WTC11 (cell line): ENCODE measurements around the gene PTTG1IP2. TPM values are rescaled to one million over a fixed set of nuclear protein-coding genes. Genes with fewer than 3 reads are reported as not detected.
"Not testable (repeated sequence)": the region's sequence is repeated elsewhere in the genome, so short reads cannot be mapped to it uniquely, and the experiment has no call there.

Experiments used
- ATAC-seq: fragments of 200-7000 bp; cut with Tn5 transposase; 2 replicates; pipeline ENCODE4 v1.10.0; 2021; ENCODE audit warnings: mild to moderate bottlenecking, moderate library complexity
- CTCF ChIA-PET: fragments of 300-600 bp; sonication (Branson Sonifier 250); formaldehyde crosslinking; loops from one replicate; lab custom pipeline; 2021; ENCODE audit warnings: antibody characterized with exemption; lab: Charles Lee
- POLR2A ChIA-PET: fragments of 350-600 bp; sonication (Branson Sonifier 250); formaldehyde crosslinking; loops from one replicate; lab custom pipeline; 2021; ENCODE audit warnings: antibody characterized with exemption; lab: Charles Lee
- DNase-seq: peaks from one replicate; pipeline ENCODE4 v3.0.0; 2021; ENCODE audit warnings: low spot score
- H3K27ac Mint-ChIP-seq: 2 replicates; pipeline ENCODE4 v1.8.0; 2021; ENCODE audit warnings: mixed read lengths
- H3K27me3 Mint-ChIP-seq: 2 replicates; pipeline ENCODE4 v1.8.0; 2021; ENCODE audit warnings: low read depth, mild to moderate bottlenecking, moderate library complexity, mixed read lengths
- H3K36me3 Mint-ChIP-seq: 2 replicates; pipeline ENCODE4 v1.8.0; 2021; ENCODE audit warnings: mixed read lengths
- H3K4me1 Mint-ChIP-seq: 2 replicates; pipeline ENCODE4 v1.8.0; 2022; ENCODE audit warnings: mixed read lengths
- H3K4me3 Mint-ChIP-seq: 2 replicates; pipeline ENCODE4 v1.8.0; 2021; ENCODE audit warnings: mild to moderate bottlenecking, moderate library complexity, mixed read lengths
- H3K9me3 Mint-ChIP-seq: 2 replicates; pipeline ENCODE4 v1.8.0; 2021; ENCODE audit warnings: mixed read lengths
- AFF4 ChIP-seq: sonication (generic); formaldehyde crosslinking; IDR thresholded peaks from 2 replicates; pipeline ENCODE4 v1.8.1; 2023; ENCODE audit warnings: mild to moderate bottlenecking, missing genetic modification reagents, borderline replicate concordance
- ELF4 ChIP-seq: sonication (generic); formaldehyde crosslinking; IDR thresholded peaks from 2 replicates; pipeline ENCODE4 v1.8.1; 2022; ENCODE audit warnings: low read depth, mild to moderate bottlenecking, moderate library complexity, missing genetic modification reagents
- ESRRA ChIP-seq: sonication (generic); formaldehyde crosslinking; IDR thresholded peaks from 2 replicates; pipeline ENCODE4 v1.8.1; 2022; ENCODE audit warnings: mild to moderate bottlenecking, missing genetic modification reagents, borderline replicate concordance
- MLX ChIP-seq: sonication (generic); formaldehyde crosslinking; IDR thresholded peaks from 2 replicates; pipeline ENCODE4 v1.8.1; 2023; ENCODE audit warnings: mild to moderate bottlenecking, missing genetic modification reagents, moderate library complexity
- NFATC4 ChIP-seq: fragments of 250-450 bp; sonication (Bioruptor Pico); IDR thresholded peaks from 2 replicates; pipeline ENCODE4 v1.9.0; 2021; ENCODE audit warnings: mild to moderate bottlenecking
- NFE2L1 ChIP-seq: sonication (generic); formaldehyde crosslinking; IDR thresholded peaks from 2 replicates; pipeline ENCODE4 v1.8.1; 2023; ENCODE audit warnings: missing genetic modification reagents
- NR2C2 ChIP-seq: sonication (generic); formaldehyde crosslinking; IDR thresholded peaks from 2 replicates; pipeline ENCODE4 v1.8.0; 2022; ENCODE audit warnings: mild to moderate bottlenecking, missing genetic modification reagents
- SMAD3 ChIP-seq: sonication (generic); formaldehyde crosslinking; IDR thresholded peaks from 2 replicates; pipeline ENCODE4 v1.8.0; 2022; ENCODE audit warnings: missing genetic modification reagents, mild to moderate bottlenecking, borderline replicate concordance
- SMAD4 ChIP-seq: sonication (generic); formaldehyde crosslinking; IDR thresholded peaks from 2 replicates; pipeline ENCODE4 v1.8.0; 2022; ENCODE audit warnings: mild to moderate bottlenecking, missing genetic modification reagents
- TCF7 ChIP-seq: sonication (generic); formaldehyde crosslinking; IDR thresholded peaks from 2 replicates; pipeline ENCODE4 v1.8.0; 2022; ENCODE audit warnings: mild to moderate bottlenecking, low read depth, missing genetic modification reagents, moderate library complexity
- ZNF138 ChIP-seq: sonication (generic); formaldehyde crosslinking; conservative IDR thresholded peaks from 2 replicates; pipeline ENCODE4 v1.8.1; 2022; ENCODE audit warnings: mild to moderate bottlenecking, moderate library complexity, missing genetic modification reagents
- ZNF396 ChIP-seq: fragments of 250-450 bp; sonication (Bioruptor Pico); IDR thresholded peaks from 2 replicates; pipeline ENCODE4 v1.8.0; 2021; ENCODE audit warnings: mild to moderate bottlenecking, moderate library complexity, borderline replicate concordance
- ZNF423 ChIP-seq: fragments of 250-450 bp; sonication (Bioruptor Pico); IDR thresholded peaks from 2 replicates; pipeline ENCODE4 v2.1.2; 2022; ENCODE audit warnings: mild to moderate bottlenecking, moderate library complexity
- total RNA-seq: library from RNA; stranded (reverse); gene quantifications from 3 replicates; pipeline ENCODE4 v1.2.3, GENCODE V29; 2021
- TF ChIP-seq, protein P1 (sequence below): sonication (generic); formaldehyde crosslinking; IDR thresholded peaks from 2 replicates; pipeline ENCODE4 v1.8.1; 2022; ENCODE audit warnings: low read depth, missing genetic modification reagents, borderline replicate concordance
- TF ChIP-seq, protein P2 (sequence below): sonication (generic); formaldehyde crosslinking; IDR thresholded peaks from 2 replicates; pipeline ENCODE4 v1.8.1; 2022; ENCODE audit warnings: mild to moderate bottlenecking, moderate library complexity, missing genetic modification reagents
- TF ChIP-seq, protein P3 (sequence below): sonication (generic); formaldehyde crosslinking; IDR thresholded peaks from 2 replicates; pipeline ENCODE4 v1.8.1; 2023; ENCODE audit warnings: mild to moderate bottlenecking, missing genetic modification reagents
- TF ChIP-seq, protein P4 (sequence below): sonication (generic); formaldehyde crosslinking; IDR thresholded peaks from 2 replicates; pipeline ENCODE4 v1.8.0; 2022; ENCODE audit warnings: mild to moderate bottlenecking, missing genetic modification reagents

Gene PTTG1IP2
- total RNA-seq, 1 experiment from 2014 or later, result not detected

DNA sequence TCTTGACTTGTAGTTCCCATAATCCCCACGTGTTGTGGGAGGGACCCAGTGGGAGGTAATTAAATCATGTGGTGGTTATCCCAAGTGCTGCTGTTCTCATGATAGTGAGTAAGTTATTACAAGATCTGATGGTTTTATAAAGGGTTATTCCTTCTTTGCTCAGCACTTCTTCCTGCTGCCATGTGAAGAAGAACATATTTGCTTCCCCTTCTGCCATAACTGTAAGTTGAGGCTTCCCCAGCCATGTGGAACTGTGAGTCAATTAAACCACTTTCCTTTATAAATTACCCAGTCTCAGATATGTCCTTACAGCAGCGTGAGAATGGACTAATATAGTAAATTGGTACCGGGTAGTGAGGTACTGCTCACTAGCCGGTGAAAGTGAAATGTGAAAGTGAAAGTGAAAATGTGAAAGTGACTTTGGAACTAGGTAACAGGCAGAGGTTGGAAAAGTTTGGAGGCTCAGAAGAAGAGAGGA, 6.2 kb upstream of the PTTG1IP2 start:
- CTCF ChIA-PET, H3K4me1 Mint-ChIP-seq, H3K4me3 Mint-ChIP-seq, ATAC-seq, DNase-seq, POLR2A ChIA-PET, H3K27me3 Mint-ChIP-seq, H3K27ac Mint-ChIP-seq: not testable (repeated sequence)
- Mint-ChIP-seq H3K9me3 (peaks cover 37% of the 10 kb centered on the region), H3K36me3 (peaks cover 31% of the 10 kb centered on the region)

GRCh38 chr7:90465816-90466215, 3.6 kb upstream of the PTTG1IP2 start:
- Mint-ChIP-seq H3K27me3 (0 out of 2 replicates have a peak, but pooled peaks cover 2% of the 10 kb centered on the region), H3K27ac (no peak overlapping the region), H3K4me3 (no peak overlapping the region), H3K4me1 (no peaks in the 10 kb centered on the region), H3K36me3 (peaks cover 31% of the 10 kb centered on the region), H3K9me3 (peaks cover 34% of the 10 kb centered on the region)
- ATAC-seq (no peak), DNase-seq (no peak)
- TF ChIP-seq NFE2L1, result no peak
- TF ChIP-seq SMAD4, result no peak
- no peak for TF ChIP-seq AFF4 (CRISPR knock-in tag)
- no peak for TF ChIP-seq ZNF138 (CRISPR knock-in tag)
- no peak for TF ChIP-seq MLX (CRISPR knock-in tag)
- no peak for TF ChIP-seq NFATC4 (CRISPR knock-in tag)
- no peak for TF ChIP-seq SMAD3
- TF ChIP-seq, protein P1, sequence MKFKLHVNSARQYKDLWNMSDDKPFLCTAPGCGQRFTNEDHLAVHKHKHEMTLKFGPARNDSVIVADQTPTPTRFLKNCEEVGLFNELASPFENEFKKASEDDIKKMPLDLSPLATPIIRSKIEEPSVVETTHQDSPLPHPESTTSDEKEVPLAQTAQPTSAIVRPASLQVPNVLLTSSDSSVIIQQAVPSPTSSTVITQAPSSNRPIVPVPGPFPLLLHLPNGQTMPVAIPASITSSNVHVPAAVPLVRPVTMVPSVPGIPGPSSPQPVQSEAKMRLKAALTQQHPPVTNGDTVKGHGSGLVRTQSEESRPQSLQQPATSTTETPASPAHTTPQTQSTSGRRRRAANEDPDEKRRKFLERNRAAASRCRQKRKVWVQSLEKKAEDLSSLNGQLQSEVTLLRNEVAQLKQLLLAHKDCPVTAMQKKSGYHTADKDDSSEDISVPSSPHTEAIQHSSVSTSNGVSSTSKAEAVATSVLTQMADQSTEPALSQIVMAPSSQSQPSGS (CRISPR knock-in tag), result no peak
- TF ChIP-seq ELF4 (CRISPR knock-in tag), result no peak
- no peak for TF ChIP-seq ZNF423
- TF ChIP-seq, protein P2, sequence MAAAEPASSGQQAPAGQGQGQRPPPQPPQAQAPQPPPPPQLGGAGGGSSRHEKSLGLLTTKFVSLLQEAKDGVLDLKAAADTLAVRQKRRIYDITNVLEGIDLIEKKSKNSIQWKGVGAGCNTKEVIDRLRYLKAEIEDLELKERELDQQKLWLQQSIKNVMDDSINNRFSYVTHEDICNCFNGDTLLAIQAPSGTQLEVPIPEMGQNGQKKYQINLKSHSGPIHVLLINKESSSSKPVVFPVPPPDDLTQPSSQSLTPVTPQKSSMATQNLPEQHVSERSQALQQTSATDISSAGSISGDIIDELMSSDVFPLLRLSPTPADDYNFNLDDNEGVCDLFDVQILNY (CRISPR knock-in tag), result no peak
- no peak for TF ChIP-seq ESRRA (CRISPR knock-in tag)
- TF ChIP-seq NR2C2 (CRISPR knock-in tag), result no peak
- TF ChIP-seq, protein P3, sequence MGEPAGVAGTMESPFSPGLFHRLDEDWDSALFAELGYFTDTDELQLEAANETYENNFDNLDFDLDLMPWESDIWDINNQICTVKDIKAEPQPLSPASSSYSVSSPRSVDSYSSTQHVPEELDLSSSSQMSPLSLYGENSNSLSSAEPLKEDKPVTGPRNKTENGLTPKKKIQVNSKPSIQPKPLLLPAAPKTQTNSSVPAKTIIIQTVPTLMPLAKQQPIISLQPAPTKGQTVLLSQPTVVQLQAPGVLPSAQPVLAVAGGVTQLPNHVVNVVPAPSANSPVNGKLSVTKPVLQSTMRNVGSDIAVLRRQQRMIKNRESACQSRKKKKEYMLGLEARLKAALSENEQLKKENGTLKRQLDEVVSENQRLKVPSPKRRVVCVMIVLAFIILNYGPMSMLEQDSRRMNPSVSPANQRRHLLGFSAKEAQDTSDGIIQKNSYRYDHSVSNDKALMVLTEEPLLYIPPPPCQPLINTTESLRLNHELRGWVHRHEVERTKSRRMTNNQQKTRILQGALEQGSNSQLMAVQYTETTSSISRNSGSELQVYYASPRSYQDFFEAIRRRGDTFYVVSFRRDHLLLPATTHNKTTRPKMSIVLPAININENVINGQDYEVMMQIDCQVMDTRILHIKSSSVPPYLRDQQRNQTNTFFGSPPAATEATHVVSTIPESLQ (CRISPR knock-in tag), result no peak
- TF ChIP-seq, protein P4, sequence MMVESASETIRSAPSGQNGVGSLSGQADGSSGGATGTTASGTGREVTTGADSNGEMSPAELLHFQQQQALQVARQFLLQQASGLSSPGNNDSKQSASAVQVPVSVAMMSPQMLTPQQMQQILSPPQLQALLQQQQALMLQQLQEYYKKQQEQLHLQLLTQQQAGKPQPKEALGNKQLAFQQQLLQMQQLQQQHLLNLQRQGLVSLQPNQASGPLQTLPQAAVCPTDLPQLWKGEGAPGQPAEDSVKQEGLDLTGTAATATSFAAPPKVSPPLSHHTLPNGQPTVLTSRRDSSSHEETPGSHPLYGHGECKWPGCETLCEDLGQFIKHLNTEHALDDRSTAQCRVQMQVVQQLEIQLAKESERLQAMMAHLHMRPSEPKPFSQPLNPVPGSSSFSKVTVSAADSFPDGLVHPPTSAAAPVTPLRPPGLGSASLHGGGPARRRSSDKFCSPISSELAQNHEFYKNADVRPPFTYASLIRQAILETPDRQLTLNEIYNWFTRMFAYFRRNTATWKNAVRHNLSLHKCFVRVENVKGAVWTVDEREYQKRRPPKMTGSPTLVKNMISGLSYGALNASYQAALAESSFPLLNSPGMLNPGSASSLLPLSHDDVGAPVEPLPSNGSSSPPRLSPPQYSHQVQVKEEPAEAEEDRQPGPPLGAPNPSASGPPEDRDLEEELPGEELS, result no peak
- no peak for TF ChIP-seq TCF7 (CRISPR knock-in tag)
- TF ChIP-seq ZNF396 (CRISPR knock-in tag), result no peak
- ChIA-PET CTCF (no interaction called here), POLR2A (no interaction called here)
